Germinal center (tissue), 1 donor: Measurements from ENCODE around the gene KLHL40.
"Not testable (repeated sequence)": the region's sequence is repeated elsewhere in the genome, so short reads cannot be mapped to it uniquely, and the experiment has no call there.

Experiments
- DNase-seq: peaks from one replicate; pipeline ENCODE4 v3.0.0; 2012; ENCODE audit warnings: mixed read lengths, low spot score

KLHL40 gene

DNA sequence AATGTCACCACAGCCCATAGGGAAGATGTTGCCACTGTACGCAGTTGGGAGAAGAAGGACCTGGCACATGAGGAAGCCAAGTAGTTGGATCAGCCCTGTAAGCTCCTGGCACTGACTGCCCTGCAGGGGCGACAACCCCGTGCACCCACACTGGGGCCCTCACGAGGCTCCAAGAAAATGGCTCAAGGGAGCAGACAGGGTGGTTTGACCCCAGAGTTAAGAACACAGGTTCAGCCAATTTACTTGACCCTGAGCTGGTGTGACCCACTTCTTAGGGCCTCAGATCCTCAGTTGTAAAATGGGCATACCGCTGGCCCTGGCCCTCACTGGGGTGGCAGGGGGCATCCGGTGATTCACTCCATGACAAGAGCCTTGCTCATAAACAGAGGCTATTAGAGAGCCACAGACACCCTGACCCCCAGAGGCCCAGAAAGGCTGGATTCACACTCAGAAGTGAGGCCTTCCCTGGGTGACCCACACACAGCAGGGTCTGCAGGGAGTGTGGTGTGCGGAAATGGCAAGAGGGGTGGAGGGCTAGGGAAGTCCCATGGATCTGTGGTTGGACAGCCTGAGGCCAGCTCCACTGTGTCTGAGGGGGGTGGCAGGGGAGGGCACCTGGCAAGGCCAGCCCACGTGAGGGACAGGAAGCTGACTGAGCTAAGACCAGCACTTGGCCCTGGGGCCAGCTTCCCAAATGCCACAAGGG is 19.0 kb downstream of the KLHL40 start:
- no peak for DNase-seq

DNA sequence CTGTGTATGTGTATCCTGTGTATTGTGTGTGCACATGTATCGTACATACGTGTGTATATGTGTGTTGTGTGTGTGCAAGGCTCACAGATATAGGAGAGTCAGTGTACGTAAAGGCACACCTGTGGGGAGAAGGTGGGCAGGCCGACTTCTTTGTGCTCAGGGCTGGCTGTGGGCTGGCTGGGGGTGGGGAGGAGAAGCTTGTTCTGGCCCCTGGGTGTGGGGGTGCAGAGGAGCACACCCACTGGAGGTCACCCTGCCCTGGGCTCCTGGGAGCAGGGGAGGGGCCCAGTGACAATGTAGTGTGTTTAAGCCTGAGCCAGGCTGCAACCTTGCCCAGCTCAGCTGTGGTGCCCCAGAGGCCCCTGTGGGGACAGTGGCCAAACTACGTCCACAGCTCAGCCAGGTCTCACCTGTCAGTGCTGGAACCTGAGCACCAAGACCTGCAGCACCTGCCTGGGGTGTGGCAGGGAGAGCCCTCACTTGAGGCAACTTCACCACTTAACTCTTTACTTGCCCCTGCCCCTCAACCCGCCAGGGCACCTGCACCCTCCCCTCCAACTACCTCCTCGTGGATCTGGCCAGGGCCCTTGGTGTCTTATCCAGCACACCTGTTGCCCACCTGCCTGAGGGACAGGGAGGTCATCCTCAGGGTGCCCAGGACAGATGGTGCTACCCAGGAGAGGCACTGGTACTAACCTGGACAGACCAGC is 19.9 kb downstream of the KLHL40 start:
- no peak for DNase-seq

DNA sequence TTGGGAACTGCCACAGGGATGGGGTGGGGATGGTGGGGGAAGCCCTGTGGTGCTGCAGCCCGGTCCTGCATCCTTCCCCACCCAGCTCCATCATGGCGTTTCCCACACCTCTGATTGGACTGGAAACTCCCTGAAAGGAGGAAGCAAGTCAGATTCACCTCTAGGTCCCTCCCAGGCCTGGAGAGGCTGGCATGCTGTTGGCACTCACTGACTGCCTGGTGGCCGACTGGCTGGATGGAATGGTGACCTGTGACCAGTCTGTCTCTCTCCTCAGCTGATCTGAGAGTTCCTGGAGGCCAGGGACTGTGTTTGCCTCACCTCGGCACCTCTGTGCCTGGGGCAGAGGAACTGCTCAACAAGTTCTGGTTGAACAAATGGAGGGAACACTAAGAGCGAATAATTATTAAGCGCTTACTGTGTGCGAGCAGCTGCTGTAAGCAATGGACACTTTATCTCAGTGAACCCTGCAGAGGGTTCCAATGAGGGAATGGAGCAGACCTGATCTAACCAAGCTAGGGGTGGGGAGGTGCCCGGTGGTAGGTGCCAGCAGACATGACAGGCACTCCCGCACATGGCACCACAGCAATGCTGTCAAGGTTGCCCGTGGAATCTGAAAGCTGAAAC is 20.7 kb downstream of the KLHL40 start:
- DNase-seq: no peak

DNA sequence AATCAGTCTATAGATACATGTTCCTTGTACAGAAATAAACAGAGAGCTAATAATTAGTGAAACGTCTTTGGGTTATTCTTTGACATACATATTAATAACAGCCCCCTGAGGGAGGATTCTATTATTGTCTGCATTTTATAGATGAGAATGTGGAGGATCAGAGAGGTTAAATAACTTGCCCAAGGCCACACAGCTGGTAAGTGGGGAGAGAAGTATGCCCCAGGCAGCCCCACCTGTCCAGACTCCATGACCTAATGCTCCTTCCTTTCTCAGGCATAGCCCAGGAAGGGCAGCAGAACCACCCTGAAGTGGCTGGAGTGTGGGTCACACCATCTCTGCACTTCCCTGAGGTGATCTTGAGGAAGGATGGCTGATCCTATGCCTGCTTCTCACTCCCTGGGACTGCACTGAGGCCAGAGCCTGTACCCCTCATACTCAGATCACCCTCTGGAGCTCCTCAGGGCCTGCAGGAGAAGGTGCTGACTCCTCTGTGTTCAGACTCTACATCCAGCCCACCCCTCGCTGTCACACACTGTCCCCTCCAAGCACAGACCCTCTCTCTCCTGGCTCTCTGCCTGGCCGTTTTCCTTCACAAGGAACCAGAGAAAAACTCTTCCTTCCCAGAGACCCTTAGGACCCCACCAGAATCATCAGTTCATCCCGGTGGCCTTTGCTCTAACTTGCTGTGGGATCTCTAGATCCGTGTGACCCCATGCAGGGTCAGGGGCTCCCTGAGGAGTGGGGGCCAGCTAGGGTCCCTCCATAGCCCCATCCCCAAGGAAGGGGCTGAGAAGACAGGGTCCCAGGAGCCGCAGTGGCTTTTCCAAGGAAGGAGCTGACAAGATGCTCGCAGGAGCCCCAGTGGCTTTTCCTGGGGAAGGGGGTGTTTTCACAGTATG is 21.6 kb downstream of the KLHL40 start:
- DNase-seq: no peak

DNA sequence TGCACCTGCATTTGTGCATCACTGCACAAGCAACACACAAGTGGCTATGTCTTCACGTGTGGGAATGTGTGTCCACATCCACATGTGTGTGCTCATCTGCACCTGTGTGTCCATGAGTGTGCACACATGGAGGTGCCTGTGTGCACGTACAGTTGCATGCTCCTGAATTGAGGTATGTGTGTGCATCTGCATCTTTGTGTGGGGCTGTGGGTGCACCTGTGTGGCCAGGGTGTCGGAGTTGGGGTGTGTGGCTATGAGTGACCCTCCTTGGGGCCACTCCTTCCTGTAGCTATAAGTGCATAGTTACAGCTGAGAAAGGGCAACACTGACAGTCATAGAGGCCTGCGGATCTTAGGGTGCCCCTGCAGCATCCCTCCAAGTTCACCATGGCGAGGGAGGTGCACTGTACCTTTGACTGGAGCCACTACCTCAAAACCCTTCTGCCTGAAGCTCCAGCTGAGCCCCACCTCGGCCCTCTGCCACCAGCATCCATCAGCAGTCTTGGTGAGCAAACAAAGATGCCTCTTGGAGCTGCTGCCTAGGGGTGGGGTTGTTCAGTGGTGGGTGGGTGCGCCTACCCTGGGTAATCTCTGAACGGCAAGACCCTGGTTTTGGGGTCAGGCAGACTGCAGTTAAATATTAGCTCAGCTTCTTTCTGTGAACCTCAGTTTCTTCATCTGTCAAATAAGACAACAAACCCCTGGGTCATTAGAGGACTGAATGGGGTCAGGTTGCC is 22.5 kb downstream of the KLHL40 start:
- DNase-seq: no peak

DNA sequence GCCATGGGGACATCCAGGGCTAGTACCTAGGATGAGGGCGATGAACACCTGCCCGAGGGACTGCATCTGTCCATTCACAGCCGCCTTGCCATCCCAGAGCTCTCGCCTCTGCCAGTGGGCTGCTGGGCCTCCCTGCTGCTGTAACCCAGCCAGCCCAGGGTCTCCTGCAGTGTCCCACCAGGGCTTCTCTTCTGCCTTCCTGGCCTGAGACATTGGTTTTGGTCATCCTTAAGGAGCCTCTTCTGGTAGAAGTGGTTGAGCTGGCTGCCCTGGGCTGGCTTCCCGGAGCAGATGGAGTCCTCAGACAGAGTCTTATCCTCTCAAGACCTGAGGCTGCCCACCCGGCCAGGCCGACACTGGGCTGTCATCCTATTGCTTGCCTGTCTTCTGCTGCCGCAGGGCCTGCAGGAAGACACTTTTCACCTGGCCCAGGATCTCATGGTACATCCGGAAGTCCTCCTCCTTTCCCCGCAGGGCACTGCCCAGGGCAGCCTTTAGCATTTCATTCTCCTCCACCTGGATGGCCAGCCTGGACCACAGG is 23.3 kb downstream of the KLHL40 start:
- DNase-seq: no peak

DNA sequence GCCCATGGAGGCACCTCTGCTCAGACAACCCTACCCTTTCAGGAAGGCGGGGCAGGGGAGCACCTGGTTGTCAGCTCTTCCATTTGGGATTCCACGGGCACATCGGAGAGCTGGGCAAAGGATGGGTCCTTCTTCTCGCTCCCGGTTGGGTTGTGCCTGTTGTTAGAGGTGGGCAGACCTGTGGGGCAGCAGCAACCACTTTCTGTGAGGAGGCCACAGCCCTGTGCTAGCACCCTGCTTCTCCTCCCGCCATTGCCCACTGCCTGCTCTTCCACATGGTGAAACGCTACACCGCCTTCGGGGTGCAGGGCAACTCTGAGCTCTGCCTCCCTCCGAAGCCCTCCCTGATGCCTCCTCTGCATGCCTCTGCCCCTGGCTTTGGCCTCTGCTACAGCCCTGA is 24.3 kb downstream of the KLHL40 start:
- DNase-seq: no peak

DNA sequence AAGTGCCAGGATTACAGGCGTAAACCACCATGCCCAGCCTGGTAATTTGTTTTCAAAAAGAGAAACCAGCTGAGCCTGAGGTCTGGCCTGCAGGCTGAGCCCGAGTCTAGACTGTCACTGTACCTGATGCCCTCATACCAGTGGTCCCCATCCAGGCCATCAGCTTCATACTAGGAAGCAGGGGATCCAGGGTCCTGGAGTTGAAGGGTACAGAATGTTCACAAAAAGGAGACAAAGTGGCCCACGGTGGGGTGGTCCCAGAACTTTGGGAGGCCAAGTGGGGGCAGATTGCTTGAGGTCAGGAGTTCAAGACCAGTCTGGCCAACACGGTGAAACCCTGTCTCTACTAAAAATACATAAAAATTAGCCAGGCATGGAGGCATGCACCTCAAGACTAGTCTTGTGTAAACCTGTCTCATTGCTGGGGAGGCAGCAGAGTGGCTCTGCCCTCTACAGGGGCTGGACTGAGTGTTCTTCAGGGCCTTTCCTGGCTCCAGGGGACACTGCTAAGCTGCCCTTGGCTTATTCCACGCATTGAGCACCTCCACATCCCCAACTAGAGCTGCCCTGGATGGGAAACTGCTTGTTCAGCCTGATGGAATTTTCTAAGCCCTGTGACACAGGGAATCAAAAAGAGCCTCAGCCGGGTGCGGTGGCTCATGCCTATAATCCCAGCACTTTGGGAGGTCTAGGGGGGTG is 25.1 kb downstream of the KLHL40 start:
- no peak for DNase-seq

DNA sequence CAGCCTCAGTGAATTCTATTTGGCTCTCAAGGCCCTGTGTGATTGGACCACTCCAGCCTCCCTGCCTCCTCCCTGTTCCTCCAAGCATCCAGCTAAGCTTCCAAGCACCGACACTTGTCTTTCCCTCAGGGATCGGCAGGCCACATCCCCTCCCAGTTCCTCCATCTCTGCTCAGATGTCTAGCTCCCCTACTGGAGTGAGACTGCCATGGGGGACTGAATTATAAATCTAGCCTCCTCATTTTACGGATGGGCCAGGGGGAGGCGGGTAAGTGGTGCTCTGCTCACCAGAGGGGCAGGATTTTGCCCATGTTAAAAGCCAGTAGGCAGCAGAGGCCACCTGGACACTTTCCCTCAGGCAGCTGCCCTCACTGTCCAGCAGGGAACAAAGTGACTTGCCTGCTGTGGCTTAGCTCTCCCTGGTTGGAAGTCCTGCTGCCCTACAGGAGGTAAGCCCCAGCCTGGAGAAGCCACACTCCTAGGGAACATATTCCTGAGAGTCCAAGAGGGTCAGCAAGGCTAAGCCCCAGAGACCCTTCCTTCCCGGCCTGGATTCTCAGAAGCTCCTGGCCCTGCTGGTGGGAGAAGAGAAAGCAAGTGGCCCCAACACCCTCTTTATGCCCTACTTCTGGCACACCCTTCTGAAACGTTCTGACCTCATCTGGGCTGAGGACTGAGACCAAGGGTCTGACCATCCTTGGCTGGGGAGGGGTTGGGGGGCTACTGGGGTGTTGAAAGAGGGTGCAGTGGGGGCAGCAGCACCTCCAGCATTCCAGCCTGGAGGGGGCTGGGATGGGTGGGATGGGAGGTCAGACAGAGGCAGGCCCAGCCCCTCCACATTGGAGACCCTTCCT is 26.4 kb downstream of the KLHL40 start:
- DNase-seq: no peak

DNA sequence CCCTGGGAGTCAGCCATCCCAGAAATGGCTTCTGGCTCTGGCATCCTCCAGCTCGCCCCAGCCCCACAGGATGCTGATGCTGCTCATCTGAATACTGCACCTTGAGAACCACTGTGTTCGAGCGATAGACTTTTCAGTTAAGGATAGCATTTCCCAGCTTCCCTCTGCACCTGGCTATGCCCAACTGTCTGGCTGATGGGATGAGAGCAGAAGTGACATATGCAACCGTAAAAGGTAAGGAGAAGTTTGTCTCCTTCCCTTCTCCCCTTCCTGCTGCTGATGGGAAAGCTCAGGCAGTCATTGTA is 27.0 kb downstream of the KLHL40 start:
- no peak for DNase-seq

DNA sequence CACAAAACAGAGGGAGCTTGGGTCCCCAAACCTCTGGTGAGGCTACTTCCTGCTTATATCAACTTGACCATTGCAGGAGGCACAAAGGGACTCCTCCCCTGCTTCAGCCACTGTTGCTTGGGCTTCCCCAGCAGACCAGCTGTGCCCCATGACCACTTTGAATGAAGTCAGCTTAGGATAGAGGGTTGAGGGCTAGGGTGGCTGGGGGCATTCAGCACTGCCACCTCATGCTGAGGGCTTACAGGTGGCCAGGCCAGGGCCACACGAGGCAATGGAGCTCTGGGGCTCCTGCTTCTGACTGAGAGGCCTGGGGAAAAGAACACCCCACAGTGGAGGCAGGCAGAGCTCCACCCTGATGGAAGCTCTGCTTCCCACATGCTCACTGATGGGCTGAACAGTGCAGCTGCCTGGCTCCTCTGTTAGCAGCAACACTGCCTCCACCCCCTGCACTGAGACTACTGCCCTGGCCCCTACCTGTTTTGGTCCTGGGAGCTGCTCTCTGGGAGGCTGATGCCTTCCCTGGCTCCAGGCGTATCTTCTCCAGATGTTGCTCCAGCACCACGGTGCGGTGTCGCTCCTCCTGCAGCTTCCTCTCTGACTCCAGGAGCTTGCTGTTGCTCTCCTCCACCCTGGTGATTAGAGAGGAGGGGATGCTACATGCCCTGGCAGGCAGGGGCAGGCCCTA is 27.5 kb downstream of the KLHL40 start:
- DNase-seq: no peak

DNA sequence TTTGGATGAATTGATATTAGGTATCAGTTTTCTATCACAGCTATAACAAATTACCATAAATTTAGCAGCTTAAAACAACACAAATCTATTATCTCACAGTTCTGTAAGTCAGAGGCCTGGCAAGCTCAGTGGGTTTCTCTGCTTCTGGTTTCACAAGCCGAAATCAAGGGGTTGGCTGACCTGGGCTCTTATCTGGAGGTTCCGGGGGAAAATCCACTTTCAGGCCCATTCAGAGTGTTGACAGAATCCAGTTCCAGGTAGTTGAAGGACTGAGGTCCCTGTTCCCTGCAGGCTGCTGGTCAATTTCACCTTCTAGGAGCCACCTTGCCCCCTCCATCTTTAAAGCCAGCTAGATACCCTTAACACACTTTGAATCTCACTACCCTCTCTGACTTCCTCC is 28.4 kb downstream of the KLHL40 start:
- no peak for DNase-seq

DNA sequence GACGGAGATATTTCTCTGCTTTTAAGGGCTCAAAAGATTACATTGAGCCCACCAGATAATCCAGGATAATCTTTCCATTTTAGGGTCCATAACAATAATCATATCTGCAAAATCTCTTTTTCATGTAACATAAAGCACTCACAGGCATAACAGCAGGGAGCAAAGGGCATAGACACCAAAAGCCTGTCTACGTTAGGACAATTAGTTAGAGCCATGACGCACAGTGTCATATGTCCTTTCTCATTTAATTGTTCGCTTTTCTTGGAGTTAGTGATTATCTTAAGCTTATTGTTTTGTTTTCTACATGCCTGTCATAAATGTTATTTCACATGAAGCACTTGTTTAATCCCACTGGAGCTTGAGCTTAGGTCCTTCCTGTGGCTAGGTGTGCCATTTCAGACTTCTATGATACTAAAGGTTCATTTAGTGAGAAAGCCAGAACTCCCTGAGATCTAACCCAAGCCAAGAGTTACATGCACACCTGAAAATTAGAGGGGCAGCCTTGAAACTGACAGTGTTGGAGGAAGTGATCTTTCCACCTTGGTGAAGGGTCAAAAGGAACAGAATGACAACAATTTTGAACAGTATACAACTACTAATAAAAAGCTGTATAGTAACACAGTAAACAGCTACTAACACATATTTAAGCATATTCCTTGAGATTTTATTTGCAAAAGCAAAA is 29.0 kb downstream of the KLHL40 start:
- no peak for DNase-seq

DNA sequence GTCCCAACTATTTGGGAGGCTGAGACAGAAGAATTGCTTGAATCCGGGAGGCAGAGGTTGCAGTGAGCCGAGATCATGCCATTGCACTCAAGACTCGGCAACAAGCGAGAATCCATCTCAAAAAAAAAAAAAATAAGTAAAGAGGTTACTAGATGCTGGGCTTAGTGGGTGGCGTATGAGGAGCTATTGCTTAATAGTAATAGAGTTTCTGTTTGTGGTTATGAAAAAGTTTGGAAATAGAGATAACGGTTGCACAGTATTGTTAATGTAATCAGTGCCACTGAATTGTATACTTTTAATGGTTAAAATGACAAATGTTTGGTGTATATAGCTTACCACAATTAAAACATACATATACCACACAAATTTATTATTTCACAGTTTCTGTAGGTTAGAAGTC is 32.0 kb downstream of the KLHL40 start:
- DNase-seq: no peak

DNA sequence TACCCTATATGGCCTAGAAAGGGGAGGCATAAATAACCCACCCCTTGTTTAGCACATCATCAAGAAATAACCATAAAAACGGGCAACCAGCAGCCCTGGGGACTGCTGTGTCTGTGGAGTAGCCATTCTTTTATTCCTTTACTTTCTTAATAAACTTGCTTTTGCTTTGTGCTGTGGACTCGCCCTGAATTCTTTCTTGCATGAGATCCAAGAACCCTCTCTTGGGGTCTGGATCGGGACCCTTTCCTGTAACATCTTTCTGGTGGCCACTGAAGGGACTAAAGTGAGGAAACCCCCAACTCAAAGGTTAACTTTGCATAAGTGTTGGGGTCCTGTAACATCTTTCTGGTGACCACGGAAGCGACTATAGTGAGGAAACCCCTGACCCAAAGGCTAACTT is 33.0 kb downstream of the KLHL40 start:
- DNase-seq: no peak

DNA sequence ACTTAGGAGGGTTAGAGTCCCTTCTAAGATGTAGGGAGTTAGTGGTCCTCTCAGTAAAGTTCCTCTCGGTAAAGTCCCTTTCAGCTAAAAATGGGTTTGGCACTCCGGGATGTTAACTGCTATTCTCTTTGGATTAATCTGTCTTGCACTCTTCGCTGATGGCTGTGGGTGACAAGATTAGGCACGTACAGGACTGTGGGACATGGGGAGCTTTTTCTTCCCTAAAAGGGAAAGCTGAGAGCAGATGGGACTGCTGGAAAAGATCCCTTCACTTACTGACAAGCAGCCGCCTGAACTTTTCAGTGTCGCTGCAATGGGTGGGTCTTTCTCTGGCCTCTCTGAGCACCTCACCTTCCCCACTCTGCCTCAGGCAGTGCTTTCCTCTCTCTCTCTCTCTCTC is 33.7 kb downstream of the KLHL40 start:
- no peak for DNase-seq

DNA sequence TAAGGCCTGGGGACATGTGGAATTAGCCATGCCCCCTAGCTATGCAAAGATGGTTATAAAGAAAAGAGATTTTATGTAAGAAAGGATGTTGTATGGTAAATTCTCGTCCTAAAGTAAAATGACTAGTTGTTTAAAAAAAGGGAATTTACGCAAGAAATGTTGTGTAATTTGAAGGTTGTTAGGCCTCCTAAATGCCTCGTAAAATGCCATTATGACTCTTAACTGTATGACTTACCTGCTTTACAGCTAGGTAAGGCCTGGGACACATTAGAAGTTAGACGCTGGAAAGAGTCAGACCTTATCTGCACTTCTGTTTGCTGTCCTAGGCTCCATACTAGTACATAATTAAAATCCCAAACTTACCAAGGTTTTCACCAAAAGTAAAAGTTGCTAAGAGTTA is 34.8 kb downstream of the KLHL40 start:
- no peak for DNase-seq

DNA sequence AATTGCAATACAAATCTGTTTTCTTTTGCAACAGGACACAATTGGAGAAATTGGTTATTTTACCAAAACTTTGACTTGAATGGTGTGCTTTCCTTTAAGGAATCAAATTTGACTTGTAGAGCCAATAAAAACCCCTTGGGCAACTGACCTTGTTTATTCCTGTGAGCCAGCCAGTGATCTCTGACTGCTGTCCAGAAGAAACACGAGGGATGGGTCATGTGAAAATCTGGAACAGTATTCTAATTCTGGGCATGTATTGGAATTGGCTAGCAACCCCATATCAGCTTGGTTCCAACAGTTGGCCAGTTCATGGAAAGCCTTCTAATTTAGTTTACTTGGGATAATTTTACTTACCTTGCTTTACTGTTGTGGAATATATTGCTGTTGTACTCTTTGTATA is 36.4 kb downstream of the KLHL40 start:
- DNase-seq: no peak

DNA sequence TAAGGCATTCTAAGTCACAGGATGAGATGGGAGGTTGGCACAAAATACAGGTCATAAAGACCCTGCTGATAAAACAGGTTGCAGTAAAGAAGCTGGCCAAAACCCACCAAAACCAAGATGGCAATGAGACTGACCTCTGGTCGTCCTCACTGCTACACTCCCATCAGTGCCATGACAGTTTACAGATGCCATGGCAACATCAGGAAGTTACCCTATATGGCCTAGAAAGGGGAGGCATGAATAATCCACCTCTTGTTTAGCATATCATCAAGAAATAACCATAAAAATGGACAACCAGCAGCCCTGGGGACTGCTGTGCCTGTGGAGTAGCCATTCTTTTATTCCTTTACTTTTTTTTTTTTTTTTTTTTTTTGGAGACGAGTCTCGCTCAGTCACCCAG is 37.1 kb downstream of the KLHL40 start:
- not testable (repeated sequence) for DNase-seq
